IPS DF 6.9 (cell line): ENCODE measurements around the gene PGP.

ENCODE experiments used
- DNase-seq: peaks from one replicate; pipeline ENCODE4 v3.0.0-alpha.2; 2013; ENCODE audit warnings: low read depth, low spot score
- H3K27ac ChIP-seq: one replicate; pipeline ENCODE4 v1.5.1; 2013; ENCODE audit warnings: low read length, control low read depth
- H3K27me3 ChIP-seq: 2 replicates; pipeline ENCODE4 v1.6.1; 2013; ENCODE audit warnings: mild to moderate bottlenecking, low read length; ENCODE audit not compliant: control insufficient read depth, insufficient read depth
- H3K36me3 ChIP-seq: 2 replicates; pipeline ENCODE4 v1.6.1; 2013; ENCODE audit warnings: low read length; ENCODE audit not compliant: control insufficient read depth, insufficient read depth
- H3K4me1 ChIP-seq: 2 replicates; pipeline ENCODE4 v1.6.1; 2013; ENCODE audit warnings: low read length; ENCODE audit not compliant: control insufficient read depth, insufficient read depth
- H3K4me3 ChIP-seq: 2 replicates; pipeline ENCODE4 v1.5.1; 2013; ENCODE audit warnings: mild to moderate bottlenecking, low read length
- H3K9me3 ChIP-seq: 2 replicates; pipeline ENCODE4 v1.6.1; 2013; ENCODE audit warnings: low read length, inconsistent platforms; ENCODE audit not compliant: control insufficient read depth, insufficient read depth
- WGBS: extraction: QIAGEN DNeasy Blood & Tissue Kit; methylation state at CpG from one replicate; pipeline ENCODE4 v1.1.7; 2013; ENCODE audit warnings: mixed read lengths, missing lambda C conversion rate; ENCODE audit not compliant: insufficient read length, insufficient coverage; 5-methylcytosine and 5-hydroxymethylcytosine counted together

Gene PGP

GRCh38 chr16:2166263-2167067 is 48.2 kb downstream of the PGP start:
- H3K27me3 ChIP-seq: no peaks in the 10 kb centered on the region
- H3K9me3 ChIP-seq: no peaks in the 10 kb centered on the region
- WGBS: no CpG with 5 or more reads among the region's 17 CpGs
- H3K4me3 ChIP-seq: no peak overlapping the region
- H3K36me3 ChIP-seq: peaks cover 43% of the 10 kb centered on the region
- no peaks in the 10 kb centered on the region for H3K4me1 ChIP-seq
- H3K27ac ChIP-seq: no peak overlapping the region
- DNase-seq: no peak

- Histone ChIP-seq H3K4me3 (no peak overlapping the region), H3K36me3 (peaks cover 36% of the 10 kb centered on the region), H3K27me3 (no peaks in the 10 kb centered on the region), H3K4me1 (no peaks in the 10 kb centered on the region), H3K27ac (no peak overlapping the region), H3K9me3 (no peaks in the 10 kb centered on the region)
- WGBS: no CpG with 5 or more reads among the region's 12 CpGs
- no peak for DNase-seq
Observed at GRCh38 chr16:2165861-2166260, 48.8 kb downstream of the PGP start.

- Histone ChIP-seq H3K36me3 (peaks cover 18% of the 10 kb centered on the region), H3K4me3 (no peak overlapping the region), H3K9me3 (no peaks in the 10 kb centered on the region), H3K4me1 (peaks cover 6% of the 10 kb centered on the region; the same call in 1 of the 2 replicates), H3K27me3 (no peaks in the 10 kb centered on the region), H3K27ac (no peak overlapping the region)
- no peak for DNase-seq
- WGBS: no CpG with 5 or more reads among the region's 26 CpGs
Observed at GRCh38 chr16:2163211-2163881, 51.3 kb downstream of the PGP start.

- Histone ChIP-seq H3K36me3 (peaks cover 13% of the 10 kb centered on the region; the same call in 1 of the 2 replicates), H3K27me3 (no peaks in the 10 kb centered on the region), H3K27ac (no peak overlapping the region), H3K4me3 (no peak overlapping the region), H3K9me3 (no peaks in the 10 kb centered on the region), H3K4me1 (peaks cover 7% of the 10 kb centered on the region; the same call in 1 of the 2 replicates)
- no peak for DNase-seq
- WGBS: no CpG with 5 or more reads among the region's 13 CpGs
Observed at GRCh38 chr16:2162676-2163118, 51.9 kb downstream of the PGP start.

- Histone ChIP-seq H3K9me3 (no peaks in the 10 kb centered on the region), H3K4me3 (no peak overlapping the region), H3K4me1 (peaks cover 7% of the 10 kb centered on the region), H3K36me3 (peaks cover 12% of the 10 kb centered on the region; the same call in 1 of the 2 replicates), H3K27ac (no peak overlapping the region), H3K27me3 (no peaks in the 10 kb centered on the region)
- WGBS: no CpG with 5 or more reads among the region's 10 CpGs
- no peak for DNase-seq
Observed at GRCh38 chr16:2161911-2162310, 52.7 kb downstream of the PGP start.
